SK-N-SH (cell line): ENCODE measurements around the gene MAST4.

Experiments used
- CTCF ChIP-seq: fragments of 200-600 bp; sonication (generic); IDR thresholded peaks from 2 replicates; pipeline ENCODE4 v1.6.1; 2017; ENCODE audit warnings: antibody characterized with exemption, mild to moderate bottlenecking, moderate library complexity
- GABPA ChIP-seq: IDR thresholded peaks from 2 replicates; pipeline ENCODE4 v1.4.0; 2012; ENCODE audit warnings: low read depth, mild to moderate bottlenecking
- GATA2 ChIP-seq: sonication (generic); formaldehyde crosslinking; IDR thresholded peaks from 2 replicates; pipeline ENCODE4 v1.5.0; 2020; ENCODE audit warnings: mild to moderate bottlenecking, missing genetic modification reagents
- TEAD4 ChIP-seq: IDR thresholded peaks from 2 replicates; pipeline ENCODE4 v1.4.0; 2012; ENCODE audit warnings: mild to moderate bottlenecking, borderline replicate concordance; ENCODE audit not compliant: insufficient read depth

GRCh38 chr5:66929995-66930394, 333.8 kb downstream of the MAST4 start:
- TF ChIP-seq TEAD4: no peak
- TF ChIP-seq CTCF: no peak
- TF ChIP-seq GATA2 (CRISPR knock-in tag): no peak
- no peak for TF ChIP-seq GABPA
